HPDE6-E6E7 (cell line): ENCODE results near the gene ZNF491.
"Not testable (repeated sequence)": the region's sequence is repeated elsewhere in the genome, so short reads cannot be mapped to it uniquely, and the experiment has no call there.

Experiments
- DNase-seq: peaks from one replicate; pipeline ENCODE4 v3.0.0; 2011; ENCODE audit warnings: missing footprints; ENCODE audit errors: extremely low spot score

The ZNF491 gene

DNA sequence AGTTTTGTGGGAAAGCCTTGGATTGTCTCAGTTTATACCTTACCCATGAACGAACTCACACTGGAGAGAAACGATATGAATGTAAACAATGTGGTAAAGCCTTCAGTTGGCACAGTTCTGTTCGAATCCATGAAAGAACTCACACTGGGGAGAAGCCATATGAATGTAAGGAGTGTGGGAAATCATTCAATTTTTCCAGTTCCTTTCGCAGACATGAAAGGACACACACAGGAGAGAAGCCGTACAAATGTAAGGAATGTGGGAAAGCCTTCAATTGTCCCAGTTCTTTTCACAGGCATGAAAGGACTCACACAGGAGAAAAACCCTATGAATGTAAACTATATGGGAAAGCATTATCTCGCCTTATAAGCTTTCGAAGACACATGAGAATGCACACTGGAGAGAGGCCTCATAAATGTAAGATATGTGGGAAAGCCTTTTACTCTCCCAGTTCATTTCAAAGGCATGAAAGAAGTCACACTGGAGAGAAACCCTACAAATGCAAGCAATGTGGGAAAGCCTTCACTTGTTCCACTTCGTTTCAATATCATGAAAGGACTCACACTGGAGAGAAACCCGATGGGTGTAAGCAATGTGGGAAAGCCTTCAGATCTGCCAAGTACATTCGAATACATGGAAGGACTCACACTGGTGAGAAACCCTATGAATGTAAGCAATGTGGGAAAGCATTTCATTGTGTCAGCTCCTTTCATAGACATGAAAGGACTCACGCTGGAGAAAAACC is 8.2 kb downstream of the ZNF491 start:
- DNase-seq = no peak

GRCh38 chr19:11807099-11807380 is 8.7 kb downstream of the ZNF491 start:
- no peak for DNase-seq

DNA sequence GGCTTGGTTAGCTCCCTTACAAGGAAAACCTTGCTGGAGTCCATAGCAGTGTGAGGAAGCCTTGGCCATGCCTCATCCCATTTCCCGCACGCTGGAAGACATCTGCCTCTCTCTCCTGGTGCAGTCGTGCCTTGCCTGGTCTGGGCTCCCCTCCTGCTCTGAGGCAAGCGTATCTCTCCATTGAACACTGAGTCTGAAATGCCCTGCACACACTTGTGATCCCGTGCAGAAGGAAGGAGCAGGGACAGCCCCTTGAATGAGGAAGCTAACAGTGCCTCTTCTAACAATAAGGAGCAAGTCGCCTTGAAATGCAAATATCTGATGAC is 15.3 kb downstream of the ZNF491 start:
- no peak for DNase-seq

GRCh38 chr19:11814029-11814699 is 15.8 kb downstream of the ZNF491 start, which contains the start of gene ZNF440:
Gene ZNF440 (plus strand): TSS chr19:11814273. CDS start chr19:11814448, 175 bp downstream.
- peak; percentile 96 for DNase-seq

DNA sequence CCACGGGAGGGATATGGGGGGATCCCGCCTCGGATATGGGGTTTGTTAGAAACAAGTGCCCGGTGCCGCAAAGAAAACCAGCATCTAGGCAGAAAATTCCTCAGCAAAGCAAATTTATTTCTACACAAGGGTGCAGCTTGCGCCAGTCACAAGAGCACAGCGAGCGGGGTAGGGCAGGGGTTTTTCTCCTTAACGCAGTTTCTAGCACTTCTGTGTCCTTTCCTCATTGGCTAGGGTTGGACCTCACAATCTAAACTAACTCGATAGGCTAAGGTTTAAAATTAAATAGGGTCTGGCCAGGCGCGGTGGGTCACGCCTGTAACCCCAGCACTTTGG is 16.3 kb downstream of the ZNF491 start:
- peak; percentile 15 for DNase-seq

GRCh38 chr19:11821474-11822109 is 23.3 kb downstream of the ZNF491 start:
- DNase-seq = no peak

- DNase-seq = not testable (repeated sequence)
Measured at GRCh38 chr19:11828957-11829876, 30.9 kb downstream of the ZNF491 start.

GRCh38 chr19:11832253-11832912 is 34.1 kb downstream of the ZNF491 start:
- no peak for DNase-seq

- no peak for DNase-seq
Measured at GRCh38 chr19:11833541-11833940, 35.2 kb downstream of the ZNF491 start.

DNA sequence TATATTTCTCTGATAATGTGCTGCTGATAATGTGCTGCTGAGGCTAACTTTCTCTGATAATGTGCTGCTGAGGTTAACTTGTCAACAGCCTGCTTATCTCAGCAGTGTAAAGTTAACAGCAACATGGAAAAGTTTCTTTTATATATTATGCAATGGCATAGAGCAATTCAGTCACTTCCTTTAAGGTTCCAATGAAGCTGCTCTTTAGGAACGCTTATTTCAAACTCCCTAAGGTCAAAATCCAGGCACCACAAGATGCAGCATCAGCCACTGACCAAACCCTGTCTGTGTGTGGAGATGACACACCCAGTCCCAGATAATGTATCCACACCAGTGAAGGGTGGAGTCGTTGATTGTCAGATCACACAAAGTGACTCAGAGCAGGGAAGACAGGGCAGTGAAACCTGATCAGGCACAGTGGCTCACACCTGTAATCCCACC is 37.3 kb downstream of the ZNF491 start:
- not testable (repeated sequence) for DNase-seq

GRCh38 chr19:11843722-11844121 is 45.4 kb downstream of the ZNF491 start:
- DNase-seq = no peak

DNA sequence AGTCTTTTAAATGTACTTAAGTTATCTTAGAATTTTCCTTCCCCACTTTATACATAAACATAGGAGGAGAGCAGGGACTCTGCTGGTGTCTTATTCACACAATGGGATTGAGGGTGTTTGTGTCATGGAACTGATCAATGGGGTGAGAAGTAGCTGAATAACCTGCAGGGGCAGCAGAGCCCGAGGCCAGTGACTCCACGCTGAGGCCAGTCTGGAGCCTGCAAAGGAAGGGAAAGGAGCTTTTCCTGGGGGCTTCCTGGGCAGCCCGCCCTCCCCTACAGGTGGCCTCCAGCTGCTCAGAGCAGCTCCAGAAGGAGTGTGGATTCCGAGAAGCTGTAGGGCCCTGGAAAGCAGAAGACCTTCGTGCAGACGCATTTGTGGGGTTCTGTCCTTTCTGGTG is 49.3 kb downstream of the ZNF491 start:
- not testable (repeated sequence) for DNase-seq

GRCh38 chr19:11848200-11848593 is 49.9 kb downstream of the ZNF491 start:
- DNase-seq = no peak

DNA sequence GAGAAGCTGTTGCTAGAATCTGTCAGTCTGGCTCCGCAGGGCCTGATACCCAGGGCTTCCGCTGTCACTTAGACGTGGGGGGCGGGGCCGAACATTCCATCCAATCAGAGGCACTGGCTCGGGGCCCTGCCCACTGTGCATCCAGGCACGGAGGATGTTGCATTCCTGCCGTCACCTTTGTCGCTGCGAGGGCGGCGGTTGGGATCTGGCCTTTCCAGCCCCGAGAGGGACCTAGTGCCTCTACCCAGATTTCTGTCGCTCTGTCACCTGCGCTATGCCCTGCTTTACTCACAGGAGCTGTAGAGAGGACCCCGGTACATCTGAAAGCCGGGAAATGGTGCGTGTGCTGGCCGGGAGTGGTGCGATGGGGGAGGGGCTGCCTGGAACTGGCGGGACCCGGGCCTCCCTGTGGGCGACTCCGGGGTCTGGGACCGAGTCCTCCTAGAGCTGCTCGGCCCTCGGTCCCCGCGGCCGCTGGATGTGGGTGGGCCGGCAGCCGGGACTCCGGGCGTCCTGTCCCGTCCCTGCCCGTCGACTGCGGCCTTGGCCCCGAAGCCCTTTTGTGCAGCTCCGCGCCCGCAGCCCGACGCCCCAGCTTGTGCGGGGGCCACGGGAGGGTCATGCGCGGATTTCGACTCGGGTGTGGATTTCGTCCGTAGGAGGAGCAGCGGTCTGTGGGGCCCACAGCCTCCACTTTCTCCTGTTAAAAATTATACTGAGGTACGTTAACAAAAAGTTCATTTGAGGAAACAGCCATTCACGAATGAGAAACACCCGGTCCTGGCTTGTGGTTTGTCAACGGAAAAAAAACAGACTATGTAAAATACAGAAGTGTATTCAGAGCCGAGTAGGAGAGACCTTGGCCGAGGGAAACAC is 50.5 kb downstream of the ZNF491 start, which contains the start of gene ZNF439:
ZNF439 (plus strand) TSS at position 133 of the 876 bp plus-strand sequence; CDS start at position 275, 142 bp downstream.
- DNase-seq = peak; percentile 66

- DNase-seq = not testable (repeated sequence)
Measured at GRCh38 chr19:11850289-11850688, 52.0 kb downstream of the ZNF491 start.

- DNase-seq = no peak
Measured at GRCh38 chr19:11853358-11853757, 55.0 kb downstream of the ZNF491 start.

GRCh38 chr19:11856596-11857250 is 58.4 kb downstream of the ZNF491 start:
- DNase-seq = no peak
